Measurements from ENCODE around the gene EBF3. TPM values are rescaled to one million over a fixed set of nuclear protein-coding genes. Genes with fewer than 3 reads are reported as not detected.

The EBF3 gene
- total and polyA plus RNA-seq, 2 experiments from 2014 or later, result 0.27 to 0.49 TPM

GRCh38 chr10:129936266-129936922, 27.7 kb downstream of the EBF3 start:
- Histone ChIP-seq H3K4me1 (ENCODE audit: insufficient read depth) (no peaks in the 10 kb centered on the region), H3K27ac (ENCODE audit: low read depth) (no peak overlapping the region), H4K20me1 (replicated peaks; ENCODE audit: insufficient read depth) (no peaks in the 10 kb centered on the region), H3K4me3 (no peak overlapping the region), H2AFZ (no peak overlapping the region), H3F3A (replicated peaks; ENCODE audit: low read depth) (no peaks in the 10 kb centered on the region), H3K4me2 (no peak overlapping the region), H3K79me2 (replicated peaks; ENCODE audit: insufficient read depth) (no peaks in the 10 kb centered on the region), H3K9me2 (ENCODE audit: insufficient read depth) (no peaks in the 10 kb centered on the region), H3K36me3 (ENCODE audit: insufficient read depth) (no peaks in the 10 kb centered on the region), H3K27me3 (ENCODE audit: insufficient read depth) (no peaks in the 10 kb centered on the region)
- no peaks in the 10 kb centered on the region for H3K4me1 Mint-ChIP-seq
- no peak overlapping the region for H3K27ac Mint-ChIP-seq
- no peak overlapping the region for H3K4me3 Mint-ChIP-seq
- TF ChIP-seq CTCF (conservative IDR thresholded peaks at IDR 0.05; ENCODE audit: low read depth in 2 of 2) (no peak), STAT1 (IDR thresholded peaks at IDR 0.05; ENCODE audit: unreplicated experiment) (no peak), ZNF462 (CRISPR knock-in tag; IDR thresholded peaks at IDR 0.05) (no peak), ZNF331 (CRISPR knock-in tag; IDR thresholded peaks at IDR 0.05; ENCODE audit: low read depth) (no peak), EZH2phosphoT487 (IDR thresholded peaks at IDR 0.05; ENCODE audit: unreplicated experiment) (no peak), EZH2 (IDR thresholded peaks at IDR 0.05; ENCODE audit: low read depth, unreplicated experiment) (no peak), NANOG (IDR thresholded peaks at IDR 0.05; ENCODE audit: borderline replicate concordance) (no peak), JUNB (IDR thresholded peaks at IDR 0.05; ENCODE audit: unreplicated experiment) (no peak), CREB1 (CRISPR knock-in tag; IDR thresholded peaks at IDR 0.05; ENCODE audit: low read depth) (no peak), POLR2AphosphoS5 (IDR thresholded peaks at IDR 0.05; ENCODE audit: low read depth) (no peak), ZNF114 (CRISPR knock-in tag; IDR thresholded peaks at IDR 0.05) (no peak), ETS1 (IDR thresholded peaks at IDR 0.05) (no peak)
- TF ChIP-seq, protein P1, sequence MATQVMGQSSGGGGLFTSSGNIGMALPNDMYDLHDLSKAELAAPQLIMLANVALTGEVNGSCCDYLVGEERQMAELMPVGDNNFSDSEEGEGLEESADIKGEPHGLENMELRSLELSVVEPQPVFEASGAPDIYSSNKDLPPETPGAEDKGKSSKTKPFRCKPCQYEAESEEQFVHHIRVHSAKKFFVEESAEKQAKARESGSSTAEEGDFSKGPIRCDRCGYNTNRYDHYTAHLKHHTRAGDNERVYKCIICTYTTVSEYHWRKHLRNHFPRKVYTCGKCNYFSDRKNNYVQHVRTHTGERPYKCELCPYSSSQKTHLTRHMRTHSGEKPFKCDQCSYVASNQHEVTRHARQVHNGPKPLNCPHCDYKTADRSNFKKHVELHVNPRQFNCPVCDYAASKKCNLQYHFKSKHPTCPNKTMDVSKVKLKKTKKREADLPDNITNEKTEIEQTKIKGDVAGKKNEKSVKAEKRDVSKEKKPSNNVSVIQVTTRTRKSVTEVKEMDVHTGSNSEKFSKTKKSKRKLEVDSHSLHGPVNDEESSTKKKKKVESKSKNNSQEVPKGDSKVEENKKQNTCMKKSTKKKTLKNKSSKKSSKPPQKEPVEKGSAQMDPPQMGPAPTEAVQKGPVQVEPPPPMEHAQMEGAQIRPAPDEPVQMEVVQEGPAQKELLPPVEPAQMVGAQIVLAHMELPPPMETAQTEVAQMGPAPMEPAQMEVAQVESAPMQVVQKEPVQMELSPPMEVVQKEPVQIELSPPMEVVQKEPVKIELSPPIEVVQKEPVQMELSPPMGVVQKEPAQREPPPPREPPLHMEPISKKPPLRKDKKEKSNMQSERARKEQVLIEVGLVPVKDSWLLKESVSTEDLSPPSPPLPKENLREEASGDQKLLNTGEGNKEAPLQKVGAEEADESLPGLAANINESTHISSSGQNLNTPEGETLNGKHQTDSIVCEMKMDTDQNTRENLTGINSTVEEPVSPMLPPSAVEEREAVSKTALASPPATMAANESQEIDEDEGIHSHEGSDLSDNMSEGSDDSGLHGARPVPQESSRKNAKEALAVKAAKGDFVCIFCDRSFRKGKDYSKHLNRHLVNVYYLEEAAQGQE (IDR thresholded peaks at IDR 0.05; ENCODE audit: unreplicated experiment), result no peak
- no peaks in the 10 kb centered on the region for H3K36me3 Mint-ChIP-seq (ENCODE audit: low read depth)
- H3K27me3 Mint-ChIP-seq (ENCODE audit: insufficient read depth, low read depth, poor library complexity), result peaks cover 2% of the 10 kb centered on the region
- H3K9me3 Mint-ChIP-seq, result no peaks in the 10 kb centered on the region
- no peak for DNase-seq (ENCODE audit: low spot score)
- no peak for ATAC-seq
